ENCODE measurements around the gene SEPTIN7. TPM values are rescaled to one million over a fixed set of nuclear protein-coding genes. Genes with fewer than 3 reads are reported as not detected.

SEPTIN7 gene
- total RNA-seq, 1 donor from 2014 or later, result 339 TPM

DNA sequence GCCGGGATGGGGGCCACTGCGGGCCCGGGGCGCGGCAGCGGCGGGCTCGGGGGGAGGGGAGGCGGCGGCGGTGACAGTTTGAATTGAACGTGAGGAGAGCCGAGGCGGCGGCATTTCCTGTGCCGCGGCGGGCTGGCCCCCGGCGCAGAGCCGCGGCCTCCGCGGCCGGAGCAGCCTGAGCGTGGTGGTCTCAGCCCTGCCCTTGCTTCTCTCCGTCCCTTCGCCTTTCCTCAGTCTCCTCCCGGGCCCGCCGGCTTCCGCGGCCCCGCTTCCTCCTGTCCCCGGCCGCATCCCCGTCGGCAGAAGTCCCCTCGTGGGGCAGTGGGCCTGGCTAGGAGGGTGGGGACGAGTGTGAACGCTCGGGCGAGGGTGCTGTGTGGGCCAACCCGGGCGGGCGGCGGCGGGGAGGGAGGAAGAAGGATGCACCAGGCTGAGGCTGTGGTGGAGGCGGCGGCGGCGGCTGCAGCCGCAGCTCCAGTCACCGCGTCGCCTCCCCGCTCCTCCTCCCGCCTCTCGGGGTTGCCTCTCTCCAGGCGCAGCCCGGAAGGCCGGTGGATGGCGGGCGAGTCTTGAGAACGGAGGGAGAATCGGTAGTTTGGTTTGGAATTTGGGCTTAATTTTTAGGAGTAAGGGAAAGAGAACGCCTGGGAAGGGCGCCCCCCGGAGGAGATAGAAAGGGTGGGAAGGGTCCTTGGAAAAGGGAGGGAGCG is 690 bp downstream of the SEPTIN7 start:
- Histone ChIP-seq H3K9ac (ENCODE audit: low read length) (peak overlapping the region; percentile 93), H4K20me1 (ENCODE audit: insufficient read depth, low read length) (peaks cover 49% of the 10 kb centered on the region), H3K27ac (ENCODE audit: low read depth, low read length) (peak overlapping the region; percentile 99), H3K36me3 (ENCODE audit: insufficient read depth, low read length) (no peaks in the 10 kb centered on the region), H2AFZ (ENCODE audit: low read depth, low read length) (peak overlapping the region; percentile 68), H3K79me2 (ENCODE audit: insufficient read depth, low read length) (peaks cover 52% of the 10 kb centered on the region), H3K9me3 (ENCODE audit: insufficient read depth, low read depth, low read length) (no peaks in the 10 kb centered on the region), H3K4me3 (ENCODE audit: insufficient read depth, low read depth, low read length) (peak overlapping the region; percentile 90), H3K4me1 (ENCODE audit: insufficient read depth, low read length) (peaks cover 18% of the 10 kb centered on the region), H3K4me2 (ENCODE audit: low read length) (peak overlapping the region; percentile 92), H3K27me3 (ENCODE audit: insufficient read depth, low read length) (no peaks in the 10 kb centered on the region)
- Mint-ChIP-seq H3K4me3 (ENCODE audit: unreplicated experiment) (peak overlapping the region; percentile 94), H3K27ac (ENCODE audit: unreplicated experiment) (peak overlapping the region; percentile 91), H3K4me1 (ENCODE audit: low read depth, unreplicated experiment) (peaks cover 22% of the 10 kb centered on the region), H3K9me3 (ENCODE audit: unreplicated experiment) (no peaks in the 10 kb centered on the region), H3K36me3 (ENCODE audit: low read depth, unreplicated experiment) (no peaks in the 10 kb centered on the region), H3K27me3 (ENCODE audit: low read depth, unreplicated experiment) (no peaks in the 10 kb centered on the region)
- DNase-seq (ENCODE audit: low read depth) (peak; percentile 31), FAIRE-seq (no peak)
- no peak for TF ChIP-seq EZH2 (IDR thresholded peaks at IDR 0.05; ENCODE audit: insufficient read depth, low read length)
- TF ChIP-seq CTCF (IDR thresholded peaks at IDR 0.05; ENCODE audit: insufficient read depth, low read depth, low read length), result peak; percentile 59

GRCh38 chr7:35802102-35802466 is 1.2 kb downstream of the SEPTIN7 start:
- Histone ChIP-seq H3K27ac (ENCODE audit: low read depth, low read length) (peak overlapping the region; percentile 99), H3K27me3 (ENCODE audit: insufficient read depth, low read length) (no peaks in the 10 kb centered on the region), H3K79me2 (ENCODE audit: insufficient read depth, low read length) (peaks cover 57% of the 10 kb centered on the region), H3K9ac (ENCODE audit: low read length) (peak overlapping the region; percentile 93), H4K20me1 (ENCODE audit: insufficient read depth, low read length) (peaks cover 54% of the 10 kb centered on the region), H3K36me3 (ENCODE audit: insufficient read depth, low read length) (no peaks in the 10 kb centered on the region), H3K4me3 (ENCODE audit: insufficient read depth, low read depth, low read length) (peak overlapping the region; percentile 90), H3K4me2 (ENCODE audit: low read length) (peak overlapping the region; percentile 92), H3K9me3 (ENCODE audit: insufficient read depth, low read depth, low read length) (no peaks in the 10 kb centered on the region), H3K4me1 (ENCODE audit: insufficient read depth, low read length) (peaks cover 18% of the 10 kb centered on the region), H2AFZ (ENCODE audit: low read depth, low read length) (no peak overlapping the region)
- Mint-ChIP-seq H3K4me1 (ENCODE audit: low read depth, unreplicated experiment) (peaks cover 23% of the 10 kb centered on the region), H3K36me3 (ENCODE audit: low read depth, unreplicated experiment) (no peaks in the 10 kb centered on the region), H3K27me3 (ENCODE audit: low read depth, unreplicated experiment) (no peaks in the 10 kb centered on the region), H3K9me3 (ENCODE audit: unreplicated experiment) (no peaks in the 10 kb centered on the region), H3K27ac (ENCODE audit: unreplicated experiment) (peak overlapping the region; percentile 91), H3K4me3 (ENCODE audit: unreplicated experiment) (peak overlapping the region; percentile 94)
- DNase-seq (ENCODE audit: low read depth) (no peak), FAIRE-seq (no peak)
- TF ChIP-seq CTCF (IDR thresholded peaks at IDR 0.05; ENCODE audit: insufficient read depth, low read depth, low read length), result no peak
- TF ChIP-seq EZH2 (IDR thresholded peaks at IDR 0.05; ENCODE audit: insufficient read depth, low read length), result no peak

- H3K4me2 ChIP-seq (ENCODE audit: low read length), result peak overlapping the region; percentile 92
- H3K4me1 Mint-ChIP-seq (ENCODE audit: low read depth, unreplicated experiment), result peaks cover 23% of the 10 kb centered on the region
- H3K4me3 ChIP-seq (ENCODE audit: insufficient read depth, low read depth, low read length), result peak overlapping the region; percentile 90
- no peak for FAIRE-seq
- no peak overlapping the region for H2AFZ ChIP-seq (ENCODE audit: low read depth, low read length)
- H3K27me3 Mint-ChIP-seq (ENCODE audit: low read depth, unreplicated experiment), result no peaks in the 10 kb centered on the region
- H3K36me3 Mint-ChIP-seq (ENCODE audit: low read depth, unreplicated experiment), result no peaks in the 10 kb centered on the region
- no peaks in the 10 kb centered on the region for H3K36me3 ChIP-seq (ENCODE audit: insufficient read depth, low read length)
- H3K79me2 ChIP-seq (ENCODE audit: insufficient read depth, low read length), result peaks cover 62% of the 10 kb centered on the region
- H3K9ac ChIP-seq (ENCODE audit: low read length), result peak overlapping the region; percentile 93
- H3K27ac Mint-ChIP-seq (ENCODE audit: unreplicated experiment), result peak overlapping the region; percentile 91
- H3K9me3 ChIP-seq (ENCODE audit: insufficient read depth, low read depth, low read length), result no peaks in the 10 kb centered on the region
- no peaks in the 10 kb centered on the region for H3K9me3 Mint-ChIP-seq (ENCODE audit: unreplicated experiment)
- DNase-seq (ENCODE audit: low read depth), result peak; percentile 6
- no peak for TF ChIP-seq CTCF (IDR thresholded peaks at IDR 0.05; ENCODE audit: insufficient read depth, low read depth, low read length)
- no peak for TF ChIP-seq EZH2 (IDR thresholded peaks at IDR 0.05; ENCODE audit: insufficient read depth, low read length)
- H4K20me1 ChIP-seq (ENCODE audit: insufficient read depth, low read length), result peaks cover 56% of the 10 kb centered on the region
- H3K27ac ChIP-seq (ENCODE audit: low read depth, low read length), result no peak overlapping the region
- H3K4me3 Mint-ChIP-seq (ENCODE audit: unreplicated experiment), result peak overlapping the region; percentile 94
- H3K27me3 ChIP-seq (ENCODE audit: insufficient read depth, low read length), result no peaks in the 10 kb centered on the region
- H3K4me1 ChIP-seq (ENCODE audit: insufficient read depth, low read length), result peaks cover 18% of the 10 kb centered on the region
Measured at GRCh38 chr7:35802649-35803048, 1.8 kb downstream of the SEPTIN7 start.

Measured in astrocyte (in vitro differentiated cells and primary cell).